Activated CD8-positive, alpha-beta T cell treated with anti-CD3 and anti-CD28 coated beads for 36 hours (primary cell): ENCODE measurements around the gene DPPA3. TPM values are rescaled to one million over a fixed set of nuclear protein-coding genes. Genes with fewer than 3 reads are reported as not detected.
"Not testable (repeated sequence)": the region's sequence is repeated elsewhere in the genome, so short reads cannot be mapped to it uniquely, and the experiment has no call there.

Source experiments
- ATAC-seq: fragments of 200-7000 bp; cut with Tn5 transposase; one replicate; pipeline ENCODE4 v1.10.0; 2021; ENCODE audit warnings: mild to moderate bottlenecking, moderate library complexity
- CTCF ChIA-PET: fragments of 350-600 bp; sonication (Branson Sonifier 250); formaldehyde crosslinking; loops from one replicate; lab custom pipeline; 2021; ENCODE audit warnings: antibody characterized with exemption; lab: Charles Lee
- POLR2A ChIA-PET: fragments of 350-600 bp; sonication (Branson Sonifier 250); formaldehyde crosslinking; loops from one replicate; lab custom pipeline; 2021; ENCODE audit warnings: antibody characterized with exemption; lab: Charles Lee
- DNase-seq: peaks from one replicate; pipeline ENCODE4 v3.0.0-alpha.2; 2020
- H3K27ac Mint-ChIP-seq: one replicate; pipeline ENCODE4 v1.8.0; 2021; ENCODE audit warnings: mild to moderate bottlenecking, mixed read lengths
- H3K27me3 Mint-ChIP-seq: one replicate; pipeline ENCODE4 v1.8.0; 2021; ENCODE audit warnings: mixed read lengths
- H3K36me3 Mint-ChIP-seq: one replicate; pipeline ENCODE4 v1.8.0; 2021; ENCODE audit warnings: low read depth, mixed read lengths
- H3K4me1 Mint-ChIP-seq: one replicate; pipeline ENCODE4 v1.8.0; 2021; ENCODE audit warnings: low read depth, mixed read lengths
- H3K4me3 Mint-ChIP-seq: one replicate; pipeline ENCODE4 v1.8.0; 2021; ENCODE audit warnings: mild to moderate bottlenecking, moderate library complexity, mixed read lengths
- H3K9me3 Mint-ChIP-seq: one replicate; pipeline ENCODE4 v1.8.0; 2021; ENCODE audit warnings: mixed read lengths
- intact Hi-C: fragments of 100-400 bp; cut with micrococcal nuclease; formaldehyde crosslinking; loops from one replicate; pipeline ENCODE4 v1.10.0; 2022
- total RNA-seq, 2 experiments: library from RNA; stranded (reverse); gene quantifications; one replicate each; pipeline ENCODE4 v1.2.3, GENCODE V29; 2021
- TF ChIP-seq, protein P1 (sequence below): fragments of 200-600 bp; IDR thresholded peaks from one replicate; pipeline ENCODE4 v1.8.0; 2022; ENCODE audit warnings: antibody characterized with exemption, mild to moderate bottlenecking

Gene DPPA3
- total RNA-seq, 2 experiments from 2014 or later: not detected

DNA sequence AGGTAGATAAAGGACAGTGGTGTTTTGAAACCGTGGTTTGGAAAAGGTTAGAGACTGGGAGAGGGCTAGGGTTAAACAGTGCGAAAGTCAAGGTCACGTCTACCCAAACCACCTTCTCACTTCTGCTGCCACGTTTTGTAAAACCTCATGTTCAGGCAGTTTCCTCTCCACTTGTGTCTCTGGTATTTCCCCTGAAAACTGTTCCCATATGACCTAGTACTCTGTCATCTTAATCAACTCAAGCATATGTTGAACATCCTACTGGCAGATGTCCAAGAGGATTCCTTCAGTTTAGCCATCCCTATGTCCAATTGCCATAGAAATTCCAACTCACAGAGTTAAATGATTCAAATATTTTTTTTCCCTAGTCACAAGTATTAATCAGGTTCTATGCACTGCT lies 18.5 kb downstream of the DPPA3 start:
- Mint-ChIP-seq H3K27me3 (peaks cover 4% of the 10 kb centered on the region), H3K4me1 (peaks cover 4% of the 10 kb centered on the region), H3K27ac (no peak overlapping the region), H3K4me3 (no peak overlapping the region), H3K9me3 (no peaks in the 10 kb centered on the region), H3K36me3 (no peaks in the 10 kb centered on the region)
- no peak for ATAC-seq
- CTCF ChIA-PET: no interaction called here
- no peak for DNase-seq
- intact Hi-C loops: no loop called here
- TF ChIP-seq, protein P1, sequence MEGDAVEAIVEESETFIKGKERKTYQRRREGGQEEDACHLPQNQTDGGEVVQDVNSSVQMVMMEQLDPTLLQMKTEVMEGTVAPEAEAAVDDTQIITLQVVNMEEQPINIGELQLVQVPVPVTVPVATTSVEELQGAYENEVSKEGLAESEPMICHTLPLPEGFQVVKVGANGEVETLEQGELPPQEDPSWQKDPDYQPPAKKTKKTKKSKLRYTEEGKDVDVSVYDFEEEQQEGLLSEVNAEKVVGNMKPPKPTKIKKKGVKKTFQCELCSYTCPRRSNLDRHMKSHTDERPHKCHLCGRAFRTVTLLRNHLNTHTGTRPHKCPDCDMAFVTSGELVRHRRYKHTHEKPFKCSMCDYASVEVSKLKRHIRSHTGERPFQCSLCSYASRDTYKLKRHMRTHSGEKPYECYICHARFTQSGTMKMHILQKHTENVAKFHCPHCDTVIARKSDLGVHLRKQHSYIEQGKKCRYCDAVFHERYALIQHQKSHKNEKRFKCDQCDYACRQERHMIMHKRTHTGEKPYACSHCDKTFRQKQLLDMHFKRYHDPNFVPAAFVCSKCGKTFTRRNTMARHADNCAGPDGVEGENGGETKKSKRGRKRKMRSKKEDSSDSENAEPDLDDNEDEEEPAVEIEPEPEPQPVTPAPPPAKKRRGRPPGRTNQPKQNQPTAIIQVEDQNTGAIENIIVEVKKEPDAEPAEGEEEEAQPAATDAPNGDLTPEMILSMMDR: no peak
- POLR2A ChIA-PET: no interaction called here

DNA sequence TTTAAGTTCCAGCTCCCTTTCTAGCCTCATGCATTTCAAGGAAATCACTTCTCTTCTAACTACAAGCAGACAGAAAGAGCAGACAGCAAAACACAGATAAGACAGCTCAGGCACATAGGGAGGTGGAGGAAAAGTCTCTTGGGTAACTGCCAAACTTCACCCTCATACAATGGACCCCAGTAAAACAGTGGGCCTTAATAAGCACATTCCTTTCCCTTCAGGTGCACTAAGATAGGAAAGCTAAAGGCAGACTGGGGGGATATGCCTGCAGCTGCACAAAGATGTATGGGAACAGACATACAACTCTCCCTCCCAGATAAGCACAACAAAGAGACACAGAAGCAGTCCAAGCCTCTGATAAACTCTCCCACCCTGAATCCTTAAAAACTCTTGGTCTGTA lies 19.8 kb downstream of the DPPA3 start:
- H3K9me3 Mint-ChIP-seq, intact Hi-C loops, POLR2A ChIA-PET, H3K27me3 Mint-ChIP-seq, H3K4me1 Mint-ChIP-seq, H3K36me3 Mint-ChIP-seq, DNase-seq, ATAC-seq, H3K27ac Mint-ChIP-seq, H3K4me3 Mint-ChIP-seq: not testable (repeated sequence)
- CTCF ChIA-PET: interaction anchor here (1.6 kb wide), 1 partner anchor 76 kb away, joined by 3 read pairs; no protein-coding TSS in a partner anchor

GRCh38 chr12:7731486-7731885 lies 20.3 kb downstream of the DPPA3 start:
- POLR2A ChIA-PET: no interaction called here
- DNase-seq: no peak
- Mint-ChIP-seq H3K36me3 (no peaks in the 10 kb centered on the region), H3K4me1 (peaks cover 4% of the 10 kb centered on the region), H3K4me3 (no peak overlapping the region), H3K9me3 (no peaks in the 10 kb centered on the region), H3K27ac (no peak overlapping the region), H3K27me3 (peaks cover 4% of the 10 kb centered on the region)
- CTCF ChIA-PET: interaction anchor here (1.6 kb wide), 1 partner anchor 75 kb away, joined by 3 read pairs; no protein-coding TSS in a partner anchor
- TF ChIP-seq, protein P1: no peak
- intact Hi-C loops: no loop called here
- ATAC-seq: no peak

- ChIA-PET POLR2A (no interaction called here), CTCF (no interaction called here)
- no peaks in the 10 kb centered on the region for H3K9me3 Mint-ChIP-seq
- ATAC-seq: no peak
- peaks cover 4% of the 10 kb centered on the region for H3K27me3 Mint-ChIP-seq
- intact Hi-C loops: no loop called here
- DNase-seq: no peak
- TF ChIP-seq, protein P1: no peak
- H3K4me3 Mint-ChIP-seq: no peak overlapping the region
- H3K27ac Mint-ChIP-seq: no peak overlapping the region
- H3K36me3 Mint-ChIP-seq: no peaks in the 10 kb centered on the region
- peaks cover 4% of the 10 kb centered on the region for H3K4me1 Mint-ChIP-seq
Measured at GRCh38 chr12:7732993-7733392, 21.8 kb downstream of the DPPA3 start.

GRCh38 chr12:7747246-7747645 lies 36.0 kb downstream of the DPPA3 start, which contains the start of gene CLEC4C:
CLEC4C (minus strand) TSS chr12:7747375; CDS start chr12:7747348, 27 bp downstream.
- no peak within 1 kb of the TSS for H3K27ac Mint-ChIP-seq
- no peaks in the 10 kb centered on the region for H3K4me1 Mint-ChIP-seq
- no peaks in the 10 kb centered on the region for H3K9me3 Mint-ChIP-seq
- intact Hi-C loops: no loop called here
- TF ChIP-seq, protein P1: no peak
- DNase-seq (no peak), ATAC-seq (no peak)
- CTCF ChIA-PET: no interaction called here
- no peaks in the 10 kb centered on the region for H3K27me3 Mint-ChIP-seq
- POLR2A ChIA-PET: no interaction called here
- H3K4me3 Mint-ChIP-seq: no peak within 1 kb of the TSS
- no peaks in the 10 kb centered on the region for H3K36me3 Mint-ChIP-seq
